Panc1 (cell line): ENCODE data around the gene GDPD5. TPM values are rescaled to one million over a fixed set of nuclear protein-coding genes. Genes with fewer than 3 reads are reported as not detected.

Experiments used
- ATAC-seq: fragments of 200-7000 bp; cut with Tn5 transposase; 2 replicates; pipeline ENCODE4 v1.9.1; 2020; ENCODE audit warnings: mild to moderate bottlenecking, moderate library complexity
- BruUV-seq: library from RNA; stranded (reverse); fragments of 400-500 nt; replicated peaks from 2 replicates; lab custom pipeline; 2021; lab: Mats Ljungman, UMichigan
- CTCF ChIA-PET: fragments of 300-600 bp; sonication (Branson Sonifier 250); formaldehyde crosslinking; loops from one replicate; lab custom pipeline; 2022; ENCODE audit warnings: antibody characterized with exemption; lab: Charles Lee
- POLR2A ChIA-PET: fragments of 300-600 bp; sonication (Branson Sonifier 250); formaldehyde crosslinking; loops from one replicate; lab custom pipeline; 2022; ENCODE audit warnings: antibody characterized with exemption; lab: Charles Lee
- DNase-seq: peaks from one replicate; pipeline ENCODE4 v3.0.0-alpha.2; 2010; ENCODE audit warnings: low read depth, low spot score
- H3K27ac ChIP-seq: 2 replicates; pipeline ENCODE4 v1.5.1; 2011; ENCODE audit warnings: mild to moderate bottlenecking, low read length, inconsistent platforms
- H3K27me3 ChIP-seq: fragments of 200-500 bp; sonication (Bioruptor generic); 2 replicates; pipeline ENCODE4 v1.6.0; 2014; ENCODE audit warnings: low read length, inconsistent platforms; ENCODE audit not compliant: control insufficient read depth, insufficient read depth
- H3K36me3 ChIP-seq: fragments of 200-500 bp; sonication (Bioruptor generic); 2 replicates; pipeline ENCODE4 v1.5.1; 2014; ENCODE audit warnings: inconsistent platforms, mild to moderate bottlenecking, low read length, moderate library complexity; ENCODE audit not compliant: control insufficient read depth, insufficient read depth
- H3K4me1 ChIP-seq: 2 replicates; pipeline ENCODE4 v1.5.1; 2011; ENCODE audit warnings: inconsistent platforms, mild to moderate bottlenecking, low read length, moderate library complexity; ENCODE audit not compliant: control insufficient read depth, insufficient read depth
- H3K4me3 ChIP-seq, 2 experiments: 2 replicates each; pipeline ENCODE4 v1.5.1; 2011 to 2012; ENCODE audit warnings: low read depth in 2 of 2, low read length in 2 of 2, mild to moderate bottlenecking in 2 of 2, inconsistent platforms in 1 of 2, moderate library complexity in 1 of 2
- H3K9me3 ChIP-seq: fragments of 200-500 bp; sonication (Bioruptor generic); 2 replicates; pipeline ENCODE4 v1.5.1; 2014; ENCODE audit warnings: low read depth, mild to moderate bottlenecking, inconsistent platforms, low read length, moderate library complexity; ENCODE audit not compliant: control insufficient read depth, insufficient read depth
- CTCF ChIP-seq: fragments of 450-650 bp; IDR thresholded peaks from 2 replicates; pipeline ENCODE4 v1.5.1; 2017; ENCODE audit warnings: mild to moderate bottlenecking
- POLR2AphosphoS5 ChIP-seq: IDR thresholded peaks from 2 replicates; pipeline ENCODE4 v1.6.1; 2012; ENCODE audit warnings: mild to moderate bottlenecking, low read depth, low read length, moderate library complexity
- REST ChIP-seq, 2 experiments: IDR thresholded peaks; 2 replicates each; pipeline ENCODE4 v1.6.1; 2011 to 2012; ENCODE audit warnings: low read depth in 2 of 2, control low read depth in 1 of 2, low read length in 1 of 2, mild to moderate bottlenecking in 1 of 2, moderate library complexity in 1 of 2; ENCODE audit not compliant: insufficient read depth in 1 of 2
- SIN3A ChIP-seq: IDR thresholded peaks from 2 replicates; pipeline ENCODE4 v1.6.1; 2012; ENCODE audit warnings: low read depth, mild to moderate bottlenecking, low read length, moderate library complexity, borderline replicate concordance; ENCODE audit not compliant: insufficient read depth
- TCF7L2 ChIP-seq: IDR thresholded peaks from 2 replicates; pipeline ENCODE4 v1.6.1; 2011; ENCODE audit warnings: mild to moderate bottlenecking, low read depth, low read length, inconsistent platforms
- in situ Hi-C: cut with HindIII; loops from 2 replicates; pipeline ENCODE4 v1.10.0; 2016; ENCODE audit warnings: low sequenced_read_pairs, low pct_unique_long_range_greater_than_20kb
- intact Hi-C: fragments of 100-400 bp; cut with micrococcal nuclease; formaldehyde crosslinking; loops from one replicate; pipeline ENCODE4 v1.10.0; 2022; ENCODE audit not compliant: unreplicated experiment
- total RNA-seq: library from RNA; stranded (reverse); gene quantifications from one replicate; pipeline ENCODE4 v1.2.1, GENCODE V29; 2021; ENCODE audit not compliant: unreplicated experiment

Gene GDPD5
- total RNA-seq, 1 experiment from 2014 or later: 6.0 TPM

- no peak for ATAC-seq
- Histone ChIP-seq H3K27me3 (no peaks in the 10 kb centered on the region), H3K27ac (no peak overlapping the region), H3K9me3 (no peaks in the 10 kb centered on the region), H3K36me3 (no peaks in the 10 kb centered on the region), H3K4me3 (no peak overlapping the region), H3K4me1 (peaks cover 3% of the 10 kb centered on the region; the same call in 1 of the 2 replicates)
- intact Hi-C loops: no loop called here
- no TSS peak for BruUV-seq
- CTCF ChIA-PET: no interaction called here
- in situ Hi-C loops: no loop called here
- DNase-seq: no peak
- no peak for TF ChIP-seq REST (IDR thresholded peaks at IDR 0.05; ENCODE audit: insufficient read depth in 1 of 2, low read depth in 2 of 2, low read length in 1 of 2)
- no peak for TF ChIP-seq POLR2AphosphoS5
- TF ChIP-seq TCF7L2: no peak
- no peak for TF ChIP-seq CTCF
- no peak for TF ChIP-seq SIN3A
- POLR2A ChIA-PET: interaction anchor here (0.6 kb wide), 1 partner anchor 74 kb away, joined by 3 read pairs; no protein-coding TSS in a partner anchor
These were observed 38.4 kb downstream of the GDPD5 start for GRCh38 chr11:75487365-75487764.

GRCh38 chr11:75485742-75486141 is 40.0 kb downstream of the GDPD5 start:
- POLR2A ChIA-PET: no interaction called here

More at GRCh38 chr11:75485742-75486141, 40.0 kb downstream of the GDPD5 start:
- Histone ChIP-seq H3K27ac (no peak overlapping the region), H3K9me3 (no peaks in the 10 kb centered on the region), H3K4me3 (no peak overlapping the region), H3K36me3 (no peaks in the 10 kb centered on the region), H3K27me3 (no peaks in the 10 kb centered on the region), H3K4me1 (no peaks in the 10 kb centered on the region; the same call in 1 of the 2 replicates)
- DNase-seq: no peak
- TF ChIP-seq SIN3A (no peak), REST (IDR thresholded peaks at IDR 0.05; ENCODE audit: insufficient read depth in 1 of 2, low read depth in 2 of 2, low read length in 1 of 2) (no peak), CTCF (no peak), POLR2AphosphoS5 (no peak), TCF7L2 (no peak)
- intact Hi-C loops: no loop called here
- BruUV-seq: no TSS peak
- in situ Hi-C loops: no loop called here
- no peak for ATAC-seq
- CTCF ChIA-PET: no interaction called here
